PC-9 (cell line): Measurements from ENCODE around the gene IFNGR2. TPM values are rescaled to one million over a fixed set of nuclear protein-coding genes. Genes with fewer than 3 reads are reported as not detected.

Source experiments
- BruUV-seq: library from RNA; stranded (reverse); fragments of 400-500 nt; replicated peaks from 2 replicates; lab custom pipeline; 2021; lab: Mats Ljungman, UMichigan
- CTCF ChIA-PET: fragments of 300-600 bp; sonication (Branson Sonifier 250); formaldehyde crosslinking; loops from one replicate; lab custom pipeline; 2022; ENCODE audit warnings: antibody characterized with exemption; lab: Charles Lee
- POLR2A ChIA-PET: fragments of 300-600 bp; sonication (Branson Sonifier 250); formaldehyde crosslinking; loops from one replicate; lab custom pipeline; 2022; ENCODE audit warnings: antibody characterized with exemption; ENCODE audit not compliant: unreplicated experiment; lab: Charles Lee
- DNase-seq, 2 experiments: peaks; one replicate each; pipeline versions ENCODE4 v3.0.0 to v3.0.0-alpha.2; 2015 to 2022; ENCODE audit warnings: mixed read lengths in 1 of 2
- H2AFZ ChIP-seq: fragments of 200-600 bp; sonication (generic); 2 replicates; pipeline ENCODE4 v1.8.1; 2017; ENCODE audit warnings: antibody characterized with exemption
- H3F3A ChIP-seq: fragments of 200-600 bp; sonication (generic); 2 replicates; pipeline ENCODE4 v1.8.1; 2017; ENCODE audit warnings: antibody characterized with exemption, mild to moderate bottlenecking, low read depth; ENCODE audit not compliant: insufficient read depth
- H3K27ac ChIP-seq: fragments of 200-600 bp; sonication (generic); 2 replicates; pipeline ENCODE4 v1.6.1; 2016; ENCODE audit warnings: mixed run types
- H3K27me3 ChIP-seq: fragments of 200-600 bp; sonication (generic); 2 replicates; pipeline ENCODE4 v1.6.1; 2016; ENCODE audit warnings: low read depth, mixed run types; ENCODE audit not compliant: insufficient read depth
- H3K36me3 ChIP-seq: fragments of 200-600 bp; sonication (generic); 2 replicates; pipeline ENCODE4 v1.6.1; 2016; ENCODE audit warnings: low read depth, mixed run types
- H3K4me1 ChIP-seq: fragments of 200-600 bp; sonication (generic); replicated peaks from 2 replicates; pipeline ENCODE4 v1.6.1; 2016; ENCODE audit warnings: mixed run types; ENCODE audit not compliant: insufficient read depth
- H3K4me2 ChIP-seq: fragments of 200-600 bp; sonication (generic); 2 replicates; pipeline ENCODE4 v1.6.1; 2017; ENCODE audit warnings: mixed run types
- H3K4me3 ChIP-seq: fragments of 200-600 bp; sonication (generic); 2 replicates; pipeline ENCODE4 v1.6.1; 2016; ENCODE audit warnings: mixed run types
- H3K79me2 ChIP-seq: fragments of 200-600 bp; sonication (generic); 2 replicates; pipeline ENCODE4 v1.6.1; 2017; ENCODE audit warnings: low read depth, mixed run types
- H3K9me2 ChIP-seq: fragments of 200-600 bp; sonication (generic); 2 replicates; pipeline ENCODE4 v1.8.1; 2017; ENCODE audit warnings: mild to moderate bottlenecking; ENCODE audit not compliant: insufficient read depth
- H3K9me3 ChIP-seq: fragments of 200-600 bp; sonication (generic); 2 replicates; pipeline ENCODE4 v1.8.1; 2016; ENCODE audit warnings: low read depth; ENCODE audit not compliant: insufficient read depth
- H4K20me1 ChIP-seq: fragments of 200-600 bp; sonication (generic); 2 replicates; pipeline ENCODE4 v1.8.1; 2017; ENCODE audit not compliant: insufficient read depth
- EZH2 ChIP-seq: fragments of 200-600 bp; sonication (generic); IDR thresholded peaks from 2 replicates; pipeline ENCODE4 v1.8.0; 2017; ENCODE audit warnings: antibody characterized with exemption, low read depth
- intact Hi-C: fragments of 100-400 bp; cut with micrococcal nuclease; formaldehyde crosslinking; loops from one replicate; pipeline ENCODE4 v1.10.0; 2022; ENCODE audit not compliant: unreplicated experiment
- total RNA-seq: library from RNA; stranded (reverse); gene quantifications from 2 replicates; pipeline ENCODE4 v1.2.3, GENCODE V29; 2021
- TF ChIP-seq, protein P1 (sequence below): fragments of 200-600 bp; sonication (generic); conservative IDR thresholded peaks from 2 replicates; pipeline ENCODE4 v1.6.1; 2017; ENCODE audit warnings: mixed run types, antibody characterized with exemption, mild to moderate bottlenecking, moderate library complexity

The IFNGR2 gene
- total RNA-seq, 1 experiment from 2014 or later: 16.0 TPM

GRCh38 chr21:33470701-33471100 lies 67.5 kb downstream of the IFNGR2 start:
- CTCF ChIA-PET: no interaction called here
- H3K79me2 ChIP-seq: no peaks in the 10 kb centered on the region
- no TSS peak for BruUV-seq

DNA sequence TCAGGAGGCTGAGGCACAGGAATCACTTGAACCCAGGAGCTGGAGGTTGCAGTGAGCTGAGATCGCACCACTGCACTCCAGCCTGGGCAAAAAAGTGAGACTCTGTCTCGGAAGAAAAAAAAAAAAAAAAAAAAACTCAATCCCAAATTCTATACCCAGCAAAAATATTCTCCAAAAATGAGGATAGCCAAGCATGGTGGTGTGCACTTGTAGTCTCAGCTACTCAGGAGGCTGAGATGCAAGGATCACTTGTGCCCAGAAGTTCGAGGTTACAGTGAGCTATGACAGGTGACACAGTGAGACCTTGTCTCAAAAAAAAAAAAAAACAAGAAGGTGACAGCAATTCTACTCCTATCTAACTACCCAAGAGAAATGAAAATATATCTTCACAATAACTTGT lies 70.1 kb downstream of the IFNGR2 start:
- POLR2A ChIA-PET: no interaction called here
- H3K79me2 ChIP-seq: no peaks in the 10 kb centered on the region
- no peak for TF ChIP-seq EZH2
- TF ChIP-seq, protein P1, sequence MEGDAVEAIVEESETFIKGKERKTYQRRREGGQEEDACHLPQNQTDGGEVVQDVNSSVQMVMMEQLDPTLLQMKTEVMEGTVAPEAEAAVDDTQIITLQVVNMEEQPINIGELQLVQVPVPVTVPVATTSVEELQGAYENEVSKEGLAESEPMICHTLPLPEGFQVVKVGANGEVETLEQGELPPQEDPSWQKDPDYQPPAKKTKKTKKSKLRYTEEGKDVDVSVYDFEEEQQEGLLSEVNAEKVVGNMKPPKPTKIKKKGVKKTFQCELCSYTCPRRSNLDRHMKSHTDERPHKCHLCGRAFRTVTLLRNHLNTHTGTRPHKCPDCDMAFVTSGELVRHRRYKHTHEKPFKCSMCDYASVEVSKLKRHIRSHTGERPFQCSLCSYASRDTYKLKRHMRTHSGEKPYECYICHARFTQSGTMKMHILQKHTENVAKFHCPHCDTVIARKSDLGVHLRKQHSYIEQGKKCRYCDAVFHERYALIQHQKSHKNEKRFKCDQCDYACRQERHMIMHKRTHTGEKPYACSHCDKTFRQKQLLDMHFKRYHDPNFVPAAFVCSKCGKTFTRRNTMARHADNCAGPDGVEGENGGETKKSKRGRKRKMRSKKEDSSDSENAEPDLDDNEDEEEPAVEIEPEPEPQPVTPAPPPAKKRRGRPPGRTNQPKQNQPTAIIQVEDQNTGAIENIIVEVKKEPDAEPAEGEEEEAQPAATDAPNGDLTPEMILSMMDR: no peak

More at GRCh38 chr21:33470701-33471100, 67.5 kb downstream of the IFNGR2 start:
- no peaks in the 10 kb centered on the region for H4K20me1 ChIP-seq
- no peaks in the 10 kb centered on the region for H3F3A ChIP-seq
- H3K4me2 ChIP-seq: no peak overlapping the region
- TF ChIP-seq, protein P1: no peak
- TF ChIP-seq EZH2: no peak
- intact Hi-C loops: no loop called here
- H2AFZ ChIP-seq: no peak overlapping the region
- no peak overlapping the region for H3K27ac ChIP-seq
- POLR2A ChIA-PET: no interaction called here
- DNase-seq: no peak
- H3K36me3 ChIP-seq: no peaks in the 10 kb centered on the region
- no peaks in the 10 kb centered on the region for H3K27me3 ChIP-seq
- no peaks in the 10 kb centered on the region for H3K4me1 ChIP-seq
- no peaks in the 10 kb centered on the region for H3K9me3 ChIP-seq
- no peak overlapping the region for H3K4me3 ChIP-seq
- H3K9me2 ChIP-seq: no peaks in the 10 kb centered on the region

GRCh38 chr21:33477066-33477465 lies 73.9 kb downstream of the IFNGR2 start:
- no peaks in the 10 kb centered on the region for H3K27me3 ChIP-seq
- H2AFZ ChIP-seq: no peak overlapping the region
- intact Hi-C loops: no loop called here
- H4K20me1 ChIP-seq: no peaks in the 10 kb centered on the region
- CTCF ChIA-PET: no interaction called here
- H3K36me3 ChIP-seq: no peaks in the 10 kb centered on the region
- TF ChIP-seq EZH2: no peak
- TF ChIP-seq, protein P1: no peak
- H3K4me1 ChIP-seq: 0 out of 2 replicates have a peak, but pooled peaks cover 4% of the 10 kb centered on the region
- no peak overlapping the region for H3K4me3 ChIP-seq
- DNase-seq: no peak
- peaks cover 5% of the 10 kb centered on the region for H3F3A ChIP-seq
- TSS peak; percentile 14 for BruUV-seq
- H3K9me3 ChIP-seq: no peaks in the 10 kb centered on the region
- no peak overlapping the region for H3K4me2 ChIP-seq
- H3K9me2 ChIP-seq: no peaks in the 10 kb centered on the region
- POLR2A ChIA-PET: no interaction called here
- H3K27ac ChIP-seq: no peak overlapping the region
- no peaks in the 10 kb centered on the region for H3K79me2 ChIP-seq

More for the DNA sequence above, 70.1 kb downstream of the IFNGR2 start:
- Histone ChIP-seq H3K4me1 (0 out of 2 replicates have a peak, but pooled peaks cover 3% of the 10 kb centered on the region), H3K9me2 (no peaks in the 10 kb centered on the region), H3K4me2 (no peak overlapping the region), H3K27me3 (no peaks in the 10 kb centered on the region), H3F3A (no peaks in the 10 kb centered on the region), H2AFZ (no peak overlapping the region), H3K36me3 (no peaks in the 10 kb centered on the region), H3K9me3 (no peaks in the 10 kb centered on the region), H3K4me3 (no peak overlapping the region), H3K27ac (no peak overlapping the region), H4K20me1 (no peaks in the 10 kb centered on the region)
- intact Hi-C loops: no loop called here
- BruUV-seq: no TSS peak
- CTCF ChIA-PET: interaction anchor here (0.6 kb wide), 1 partner anchor 763 kb away, joined by 5 read pairs; no protein-coding TSS in a partner anchor
- no peak for DNase-seq
